Coronary artery (tissue), 2 donors: ENCODE data around the gene OSBPL2.
A peak's percentile ranks its signal among the peaks of the same experiment; 100 is the strongest.

Source experiments
- DNase-seq: peaks from one replicate; pipeline ENCODE4 v3.0.0-alpha.2; 2017; ENCODE audit warnings: low spot score
- H3K27ac ChIP-seq, 2 donors: fragments of 200-600 bp; sonication (generic); one replicate each; pipeline ENCODE4 v1.5.1; 2016 to 2019
- H3K4me3 ChIP-seq: fragments of 200-600 bp; sonication (generic); 2 replicates; pipeline ENCODE4 v1.5.1; 2016; ENCODE audit warnings: mild to moderate bottlenecking, moderate library complexity
- CTCF ChIP-seq: fragments of 200-600 bp; sonication (generic); IDR thresholded peaks from one replicate; pipeline ENCODE4 v1.5.1; 2019; ENCODE audit warnings: antibody characterized with exemption

OSBPL2 gene

GRCh38 chr20:62334881-62335280 lies 96.6 kb downstream of the OSBPL2 start:
- no peak for DNase-seq
- no peak overlapping the region for H3K27ac ChIP-seq
- TF ChIP-seq CTCF, result no peak
- no peak overlapping the region for H3K4me3 ChIP-seq

GRCh38 chr20:62335532-62335931 lies 97.2 kb downstream of the OSBPL2 start:
- no peak for DNase-seq
- TF ChIP-seq CTCF, result no peak
- H3K27ac ChIP-seq, result peak overlapping the region in 1 of 2 donors; percentile 10
- no peak overlapping the region for H3K4me3 ChIP-seq

- no peak for TF ChIP-seq CTCF
- DNase-seq, result no peak
- Histone ChIP-seq H3K27ac (no peak overlapping the region), H3K4me3 (no peak overlapping the region)
These were observed 98.0 kb downstream of the OSBPL2 start for GRCh38 chr20:62336329-62336728.

GRCh38 chr20:62336775-62337557 lies 98.6 kb downstream of the OSBPL2 start:
- no peak for DNase-seq
- no peak for TF ChIP-seq CTCF
- H3K4me3 ChIP-seq, result no peak overlapping the region
- no peak overlapping the region for H3K27ac ChIP-seq

- DNase-seq, result no peak
- no peak overlapping the region for H3K4me3 ChIP-seq
- no peak for TF ChIP-seq CTCF
- H3K27ac ChIP-seq, result no peak overlapping the region
These were observed 99.4 kb downstream of the OSBPL2 start for GRCh38 chr20:62337558-62338293.

- Histone ChIP-seq H3K27ac (no peak overlapping the region), H3K4me3 (no peak overlapping the region)
- no peak for TF ChIP-seq CTCF
- no peak for DNase-seq
These were observed 99.9 kb downstream of the OSBPL2 start for GRCh38 chr20:62338294-62338620.

- DNase-seq, result no peak
- Histone ChIP-seq H3K4me3 (no peak overlapping the region), H3K27ac (no peak overlapping the region)
- TF ChIP-seq CTCF, result no peak
These were observed 101.3 kb downstream of the OSBPL2 start for GRCh38 chr20:62339647-62340062.
